GM12801 (cell line): ENCODE results near the gene KCNA2.

ENCODE experiments used
- CTCF ChIP-seq: IDR thresholded peaks from one replicate; pipeline ENCODE4 v1.5.1; 2011; ENCODE audit warnings: control low read depth; ENCODE audit not compliant: insufficient read length; ENCODE audit errors: extremely low read depth

The KCNA2 gene

DNA sequence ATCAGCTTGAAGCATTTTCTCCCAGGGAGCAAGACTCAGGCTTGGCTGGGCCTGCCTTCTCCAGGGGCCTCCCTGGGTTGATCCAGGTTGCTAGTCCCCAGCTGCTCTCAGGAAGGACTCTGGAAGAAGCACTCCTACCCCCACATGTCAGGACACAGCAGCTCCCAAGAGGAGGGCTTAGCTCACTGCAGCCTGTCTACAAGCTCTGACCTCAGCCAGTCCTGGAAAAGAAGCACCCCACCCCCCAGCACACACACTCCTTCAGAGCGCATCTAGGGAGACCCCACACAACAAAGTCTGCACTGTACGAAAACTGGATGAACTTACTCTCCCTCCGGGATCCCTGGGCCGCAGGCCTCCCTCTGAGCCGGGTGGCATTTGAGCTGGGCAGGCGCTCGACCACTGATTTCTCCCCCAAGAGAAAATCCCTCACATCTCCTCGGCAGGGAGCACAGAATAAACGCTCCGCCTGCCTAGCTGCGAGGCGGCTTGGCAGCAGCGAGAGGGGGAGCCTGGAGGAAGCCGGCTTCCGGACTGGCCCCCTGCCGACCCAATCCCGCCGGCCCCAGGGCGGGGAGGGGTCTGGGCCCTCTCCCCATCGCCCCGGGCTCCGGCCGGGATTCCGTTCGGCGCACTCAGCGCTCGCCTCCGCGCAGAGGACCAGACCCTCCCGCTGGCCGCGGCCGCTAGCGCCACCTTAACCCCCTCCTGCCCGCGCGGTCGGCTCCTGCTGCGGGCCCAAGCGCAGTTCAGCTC is at the start of gene KCNA2:
TSS of gene KCNA2 (minus strand) at position 458 of the 756 bp plus-strand sequence. CDS start 1,576 bp downstream, outside the sequence.
- TF ChIP-seq CTCF, result no peak

DNA sequence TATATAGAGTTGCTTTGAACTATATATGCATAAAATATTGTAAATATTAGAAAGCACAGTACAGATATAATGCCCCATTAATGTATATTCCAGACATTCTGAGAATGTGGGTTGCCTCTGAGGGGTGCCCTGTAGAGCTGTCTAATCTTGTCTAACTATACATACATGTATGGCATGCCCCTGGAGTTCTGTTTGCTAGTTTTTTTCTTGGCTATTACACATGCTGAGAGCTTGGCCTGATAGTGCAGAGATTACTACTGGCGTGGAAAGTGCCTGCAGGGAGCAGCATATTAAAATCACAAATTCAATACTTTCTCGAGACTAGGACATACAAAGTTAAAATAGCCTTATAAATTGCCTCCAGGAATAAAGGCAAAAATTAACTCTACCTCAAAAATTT is 44.5 kb upstream of the KCNA2 start:
- no peak for TF ChIP-seq CTCF

- TF ChIP-seq CTCF, result no peak
These were observed 42.3 kb upstream of the KCNA2 start for GRCh38 chr1:110648417-110648816.

DNA sequence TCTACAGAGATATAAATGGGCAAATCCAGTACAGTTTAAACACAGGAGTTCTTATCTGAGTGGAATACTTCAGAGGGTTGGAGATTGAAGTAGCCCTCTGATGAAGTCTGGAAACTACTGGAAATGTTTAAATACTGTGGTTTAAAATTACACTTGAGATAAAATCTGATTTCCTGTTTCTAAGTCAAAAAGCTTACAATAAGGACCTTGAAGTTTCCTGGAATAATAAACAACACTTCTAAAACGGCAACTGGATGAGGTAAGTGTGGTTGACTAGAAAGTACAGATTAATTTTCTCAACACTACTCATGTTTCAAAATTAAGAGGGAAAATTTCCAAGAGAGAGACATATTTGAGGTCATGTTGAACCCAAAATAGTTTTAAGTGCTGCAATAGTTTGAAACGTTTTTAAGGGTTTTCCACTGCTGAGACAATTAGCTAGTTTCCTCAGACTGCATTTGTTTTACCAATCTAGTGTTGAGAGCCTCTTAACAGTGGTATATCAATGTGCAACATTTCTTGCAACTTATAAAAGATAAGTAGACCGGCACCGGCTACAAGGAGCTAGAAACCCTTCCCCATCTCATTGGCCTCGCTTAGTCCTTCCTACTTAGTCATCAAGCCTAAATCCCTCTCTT is 41.2 kb upstream of the KCNA2 start:
- no peak for TF ChIP-seq CTCF

DNA sequence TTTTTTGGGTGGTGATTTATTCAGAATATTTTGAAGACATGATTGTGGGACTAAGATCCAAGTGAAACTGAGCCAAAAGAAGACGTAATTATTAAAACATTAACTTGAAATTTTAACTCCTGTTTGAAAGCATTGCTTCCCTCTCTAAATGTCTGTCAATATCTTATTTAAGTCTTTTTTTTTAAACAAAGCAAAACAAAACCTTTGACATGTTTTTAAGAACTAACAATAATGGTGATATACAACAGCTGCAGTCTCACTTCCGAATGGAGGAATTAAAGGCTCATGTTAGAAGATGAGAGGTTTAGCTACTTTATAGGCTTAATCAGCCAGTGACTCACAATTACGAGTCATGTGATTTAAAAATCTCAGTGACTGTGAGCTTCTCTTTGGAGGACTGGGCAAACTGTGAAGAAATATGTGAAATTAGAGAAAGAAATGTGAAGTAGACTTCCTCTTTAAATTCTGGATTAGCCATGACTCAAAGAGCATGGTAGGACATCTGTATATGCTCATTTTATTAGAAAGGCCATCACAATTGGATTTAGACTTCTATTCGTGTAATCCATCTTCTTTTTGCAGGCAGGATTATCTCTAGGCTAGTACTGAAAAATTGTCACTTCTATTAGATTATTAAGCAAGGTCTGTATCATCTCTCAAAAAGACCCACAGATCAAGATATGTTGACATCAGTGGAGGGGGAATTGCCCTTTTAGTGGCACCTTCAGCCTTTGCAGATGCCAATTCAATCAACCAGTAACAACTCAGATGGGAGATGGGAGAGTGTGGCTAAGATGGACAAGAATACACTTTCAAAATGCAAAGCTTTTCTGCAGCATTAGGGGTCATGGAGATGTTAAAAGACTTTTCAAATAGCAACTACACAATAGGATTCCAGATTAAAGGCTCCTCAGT is 39.9 kb upstream of the KCNA2 start:
- TF ChIP-seq CTCF, result no peak

- TF ChIP-seq CTCF, result no peak
These were observed 39.1 kb upstream of the KCNA2 start for GRCh38 chr1:110645211-110645610.

DNA sequence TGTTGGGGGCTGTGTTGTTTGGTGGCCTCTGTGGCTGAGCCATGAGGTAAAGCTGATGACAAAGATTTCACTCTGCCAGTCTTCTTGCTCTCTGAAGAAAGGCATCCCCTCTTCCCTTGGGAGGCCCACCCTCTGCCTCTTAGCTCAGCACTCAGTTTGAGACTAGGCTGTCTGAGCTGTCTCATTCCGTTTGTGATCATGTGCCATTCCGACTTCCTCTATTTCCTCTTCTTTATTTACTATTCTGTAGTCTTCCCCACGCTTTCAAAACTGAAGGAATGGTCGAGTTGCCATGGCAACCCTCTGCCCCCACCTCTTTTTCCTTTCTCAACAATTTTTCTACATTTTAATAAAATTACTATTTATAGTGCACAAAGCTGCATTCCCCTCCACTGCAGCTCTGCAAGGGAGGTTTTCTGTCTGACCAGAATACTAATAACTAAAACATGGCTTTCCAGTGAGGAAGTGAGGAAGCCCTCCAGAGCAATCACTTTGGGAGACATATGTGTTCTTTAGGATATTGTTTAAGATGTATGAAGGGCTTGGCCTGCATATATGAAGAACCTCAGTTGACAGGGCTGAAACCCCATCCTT is 37.8 kb upstream of the KCNA2 start:
- TF ChIP-seq CTCF, result no peak
